Measurements from ENCODE around the gene RNF215. TPM values are rescaled to one million over a fixed set of nuclear protein-coding genes. Genes with fewer than 3 reads are reported as not detected.
A peak's percentile ranks its signal among the peaks of the same experiment; 100 is the strongest.
"Not testable (repeated sequence)": the region's sequence is repeated elsewhere in the genome, so short reads cannot be mapped to it uniquely, and the experiment has no call there.

RNF215 gene
- total RNA-seq, 2 donors from 2014 or later, result 8.7 to 9.5 TPM

- ATAC-seq (peak; percentile 50), DNase-seq (peak; percentile 65 to 86)
- intact Hi-C loops (cut with DNase I, micrococcal nuclease), result no loop called here
These were observed 35.5 kb upstream of the RNF215 start for GRCh38 chr22:30422481-30423300.

- intact Hi-C loops (cut with DNase I, micrococcal nuclease), result no loop called here
- DNase-seq, result no peak
- ATAC-seq, result peak; percentile 22
These were observed 34.7 kb upstream of the RNF215 start for GRCh38 chr22:30421695-30422480.

GRCh38 chr22:30420347-30421125 lies 33.3 kb upstream of the RNF215 start:
- ATAC-seq, result no peak
- DNase-seq, result no peak
- intact Hi-C loops (cut with DNase I, micrococcal nuclease), result no loop called here

GRCh38 chr22:30416837-30417236 lies 29.6 kb upstream of the RNF215 start:
- intact Hi-C loops (cut with DNase I, micrococcal nuclease), result no loop called here
- DNase-seq (no peak), ATAC-seq (peak; percentile 50)

- DNase-seq, result peak in 1 of 2 donors; percentile 41
- ATAC-seq, result peak; percentile 90
- intact Hi-C loops (cut with DNase I, micrococcal nuclease), result no loop called here
These were observed 29.2 kb upstream of the RNF215 start for GRCh38 chr22:30416403-30416802.

- ATAC-seq (no peak), DNase-seq (no peak)
- intact Hi-C loops (cut with DNase I, micrococcal nuclease), result no loop called here
These were observed 27.4 kb upstream of the RNF215 start for GRCh38 chr22:30414525-30415047.

GRCh38 chr22:30413745-30414524 lies 26.7 kb upstream of the RNF215 start:
- no peak for DNase-seq
- no peak for ATAC-seq
- intact Hi-C loops (cut with DNase I, micrococcal nuclease), result no loop called here

GRCh38 chr22:30413001-30413400 lies 25.8 kb upstream of the RNF215 start:
- ATAC-seq (no peak), DNase-seq (no peak)
- intact Hi-C loops (cut with DNase I, micrococcal nuclease), result no loop called here

- DNase-seq, result no peak
- intact Hi-C loops (cut with DNase I, micrococcal nuclease), result no loop called here
- ATAC-seq, result no peak
These were observed 24.6 kb upstream of the RNF215 start for GRCh38 chr22:30411780-30412179.

- intact Hi-C loops (cut with DNase I, micrococcal nuclease), result no loop called here
- DNase-seq, result no peak
- ATAC-seq, result no peak
These were observed 21.3 kb upstream of the RNF215 start for GRCh38 chr22:30408388-30409102.

- intact Hi-C loops (cut with DNase I, micrococcal nuclease), result no loop called here
- ATAC-seq, result no peak
These were observed 19.2 kb upstream of the RNF215 start for GRCh38 chr22:30406400-30406799.

GRCh38 chr22:30405731-30406130 lies 18.5 kb upstream of the RNF215 start:
- intact Hi-C loops (cut with DNase I, micrococcal nuclease), result no loop called here
- no peak for DNase-seq
- no peak for ATAC-seq

More at GRCh38 chr22:30406400-30406799, 19.2 kb upstream of the RNF215 start:
- no peak for DNase-seq

- DNase-seq, result no peak
- intact Hi-C loops (cut with DNase I, micrococcal nuclease), result no loop called here
- ATAC-seq, result no peak
These were observed 17.1 kb upstream of the RNF215 start for GRCh38 chr22:30404307-30404706.

GRCh38 chr22:30402766-30403104 lies 15.5 kb upstream of the RNF215 start:
- ATAC-seq; intact Hi-C loops (cut with DNase I, micrococcal nuclease): not testable (repeated sequence)

GRCh38 chr22:30402028-30402765 lies 15.0 kb upstream of the RNF215 start:
- DNase-seq, result no peak
- intact Hi-C loops (cut with DNase I, micrococcal nuclease), result no loop called here
- ATAC-seq, result no peak

More at GRCh38 chr22:30402766-30403104, 15.5 kb upstream of the RNF215 start:
- not testable (repeated sequence) for DNase-seq

- DNase-seq; intact Hi-C loops (cut with DNase I, micrococcal nuclease); ATAC-seq: not testable (repeated sequence)
These were observed 13.8 kb upstream of the RNF215 start for GRCh38 chr22:30401024-30401423.

- intact Hi-C loops (cut with DNase I, micrococcal nuclease), result no loop called here
- ATAC-seq, result no peak
- DNase-seq, result no peak
These were observed 12.9 kb upstream of the RNF215 start for GRCh38 chr22:30400159-30400558.

Measured in left colon (tissue), 2 donors.